B cell (primary cell): ENCODE measurements around the gene C14orf119. TPM values are rescaled to one million over a fixed set of nuclear protein-coding genes. Genes with fewer than 3 reads are reported as not detected.

Experiments used
- ATAC-seq: fragments of 200-7000 bp; cut with Tn5 transposase; one replicate; pipeline ENCODE4 v1.10.0; 2021; ENCODE audit warnings: low read depth, mild to moderate bottlenecking, moderate number of reproducible peaks, moderate library complexity
- CTCF ChIA-PET: fragments of 350-600 bp; sonication (Branson Sonifier 250); formaldehyde crosslinking; loops from one replicate; lab custom pipeline; 2021; ENCODE audit warnings: antibody characterized with exemption, inconsistent platforms; lab: Charles Lee
- POLR2A ChIA-PET: fragments of 350-600 bp; sonication (Branson Sonifier 250); formaldehyde crosslinking; loops from one replicate; lab custom pipeline; 2021; ENCODE audit warnings: antibody characterized with exemption; lab: Charles Lee
- DNase-seq: peaks from one replicate; pipeline ENCODE4 v3.0.0; 2013
- H2AFZ ChIP-seq: 2 replicates; pipeline ENCODE4 v1.6.1; 2012; ENCODE audit warnings: mild to moderate bottlenecking, low read depth, low read length; ENCODE audit not compliant: insufficient read depth, poor library complexity, severe bottlenecking
- H3K27ac ChIP-seq, 2 donors: 1 replicate in 1 of 2; 2 replicates in 1 of 2; pipeline ENCODE4 v1.5.1; 2012 to 2013; ENCODE audit warnings: low read length in 2 of 2, mild to moderate bottlenecking in 2 of 2, moderate library complexity in 1 of 2
- H3K27me3 ChIP-seq, 4 experiments: fragments of 200-600 bp in 1 of 4; sonication (generic) in 1 of 4; replicated peaks in 1 of 4; 1 replicate in 2 of 4; 2 replicates in 2 of 4; pipeline versions ENCODE4 v1.6.1 to v1.7.0; 2013 to 2016; ENCODE audit warnings: low read length in 3 of 4, mild to moderate bottlenecking in 2 of 4, mixed read lengths in 1 of 4, moderate library complexity in 1 of 4; ENCODE audit not compliant: insufficient read depth in 4 of 4, control insufficient read depth in 3 of 4; ENCODE audit errors: control extremely low read depth in 1 of 4
- H3K36me3 ChIP-seq, 2 experiments: replicated peaks in 1 of 2; 1 replicate in 1 of 2; 2 replicates in 1 of 2; pipeline versions ENCODE4 v1.6.1 to v1.7.1; 2013; ENCODE audit warnings: low read length in 1 of 2; ENCODE audit not compliant: insufficient read depth in 2 of 2, control insufficient read depth in 1 of 2; ENCODE audit errors: control extremely low read depth in 1 of 2, extremely low read depth in 1 of 2
- H3K4me1 ChIP-seq, 2 donors: fragments of 200-600 bp in 1 of 2; sonication (generic) in 1 of 2; 1 replicate in 1 of 2; 2 replicates in 1 of 2; pipeline versions ENCODE4 v1.5.1 to v1.6.1; 2013 to 2017; ENCODE audit warnings: low read length in 2 of 2; ENCODE audit not compliant: control insufficient read depth in 2 of 2, insufficient read depth in 2 of 2
- H3K4me2 ChIP-seq: replicated peaks from 2 replicates; pipeline ENCODE3; 2012; ENCODE audit warnings: mild to moderate bottlenecking, low read depth, low read length; ENCODE audit not compliant: poor library complexity, severe bottlenecking
- H3K4me3 ChIP-seq, 5 experiments: fragments of 200-600 bp in 1 of 5; sonication (generic) in 1 of 5; 1 replicate in 3 of 5; 2 replicates in 2 of 5; pipeline versions ENCODE4 v1.5.1 to v1.7.0; 2011 to 2016; ENCODE audit warnings: low read length in 4 of 5, mild to moderate bottlenecking in 4 of 5, low read depth in 2 of 5, control low read depth in 1 of 5, moderate library complexity in 1 of 5; ENCODE audit not compliant: insufficient read depth in 1 of 5; ENCODE audit errors: control extremely low read depth in 1 of 5, extremely low read depth in 1 of 5
- H3K79me2 ChIP-seq: fragments of 200-600 bp; sonication (generic); one replicate; pipeline ENCODE4 v1.6.0; 2016; ENCODE audit warnings: low read length; ENCODE audit not compliant: control insufficient read depth, insufficient read depth
- H3K9ac ChIP-seq: fragments of 200-600 bp; sonication (generic); 2 replicates; pipeline ENCODE4 v1.6.1; 2017; ENCODE audit warnings: mild to moderate bottlenecking, low read length, moderate library complexity
- H3K9me3 ChIP-seq, 3 donors: one replicate each; pipeline versions ENCODE4 v1.6.1 to v1.7.1; 2013; ENCODE audit warnings: low read length in 2 of 3; ENCODE audit not compliant: control insufficient read depth in 2 of 3, insufficient read depth in 1 of 3; ENCODE audit errors: control extremely low read depth in 1 of 3
- H4K20me1 ChIP-seq: 2 replicates; pipeline ENCODE4 v1.6.0; 2012; ENCODE audit warnings: mild to moderate bottlenecking, low read length; ENCODE audit not compliant: insufficient read depth, control insufficient read depth, poor library complexity, severe bottlenecking
- H3K27ac Mint-ChIP-seq: one replicate; pipeline ENCODE4 v1.8.0; 2021; ENCODE audit warnings: mixed read lengths
- H3K27me3 Mint-ChIP-seq: one replicate; pipeline ENCODE4 v1.8.0; 2021; ENCODE audit warnings: mixed read lengths
- H3K4me1 Mint-ChIP-seq: one replicate; pipeline ENCODE4 v1.8.0; 2021; ENCODE audit warnings: mixed read lengths
- H3K4me3 Mint-ChIP-seq: one replicate; pipeline ENCODE4 v1.8.0; 2021; ENCODE audit warnings: mixed read lengths
- H3K9me3 Mint-ChIP-seq: one replicate; pipeline ENCODE4 v1.8.0; 2022; ENCODE audit warnings: mixed read lengths; ENCODE audit not compliant: insufficient read depth
- CTCF ChIP-seq: fragments of 200-600 bp; IDR thresholded peaks from one replicate; pipeline ENCODE4 v1.8.0; 2022; ENCODE audit warnings: antibody characterized with exemption, mild to moderate bottlenecking
- EZH2 ChIP-seq: IDR thresholded peaks from 2 replicates; pipeline ENCODE4 v1.6.1; 2012; ENCODE audit warnings: borderline replicate concordance, low read depth, mild to moderate bottlenecking, moderate library complexity, low read length; ENCODE audit not compliant: insufficient read depth, poor library complexity, severe bottlenecking
- WGBS: methylation state at CpG from one replicate; pipeline ENCODE4 v1.1.5; 2013; ENCODE audit warnings: missing lambda C conversion rate; ENCODE audit not compliant: insufficient coverage; 5-methylcytosine and 5-hydroxymethylcytosine counted together
- intact Hi-C: fragments of 100-400 bp; cut with micrococcal nuclease; formaldehyde crosslinking; loops from one replicate; pipeline ENCODE4 v1.10.0; 2022
- polyA plus RNA-seq: library from polyadenylated mRNA; depleted of rRNA; stranded (reverse); fragments of >200 nt; gene quantifications from 2 replicates; pipeline ENCODE4 v1.2.3, GENCODE V29; 2012
- total RNA-seq, 2 donors: library from RNA; stranded (reverse); fragments of 120-200 nt in 1 of 2; gene quantifications; 1 replicate in 1 of 2; 2 replicates in 1 of 2; pipeline versions ENCODE4 v1.2.3 to v1.2.4, GENCODE V29; 2013 to 2022

Gene C14orf119
- total and polyA plus RNA-seq, 2 donors (not counting 1 experiment from before 2014, with no cell fraction given), result 12.2 to 30.6 TPM

DNA sequence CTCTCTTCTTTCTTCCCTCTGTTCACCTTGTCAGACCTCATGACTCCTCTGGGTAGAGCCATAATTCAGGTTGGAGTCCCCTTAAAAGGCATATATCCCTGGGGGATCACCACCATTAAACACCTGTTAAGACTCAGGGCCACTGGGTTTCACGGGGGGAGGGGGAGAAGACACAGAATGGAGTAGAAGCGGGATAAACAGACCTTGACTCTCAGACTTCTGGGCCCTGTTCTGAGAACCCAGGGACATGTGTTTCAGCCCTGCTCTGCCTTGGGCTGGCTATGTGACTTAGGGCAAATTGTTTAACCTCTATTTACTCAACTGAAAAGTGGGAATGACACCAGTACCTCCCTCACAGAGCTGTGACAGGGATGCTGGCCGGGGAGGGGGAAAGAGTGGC is 42.6 kb upstream of the C14orf119 start:
- Histone ChIP-seq H3K79me2 (no peaks in the 10 kb centered on the region), H2AFZ (no peak overlapping the region), H3K9me3 (no peaks in the 10 kb centered on the region), H3K9ac (no peak overlapping the region), H3K36me3 (no peaks in the 10 kb centered on the region), H3K27ac (no peak overlapping the region), H3K27me3 (peaks cover 0 to 6% (median 0%) of the 10 kb centered on the region in 4 experiments), H4K20me1 (no peaks in the 10 kb centered on the region), H3K4me1 (peaks cover 10 to 13% of the 10 kb centered on the region in 2 donors), H3K4me2 (no peak overlapping the region), H3K4me3 (no peak overlapping the region)
- POLR2A ChIA-PET, result no interaction called here
- CTCF ChIA-PET, result interaction anchor here (1.3 to 19.1 kb wide), 2 partner anchors 67 to 133 kb away, joined by 3 to 1134 read pairs; partner anchors contain the start of gene AJUBA
- no peak overlapping the region for H3K27ac Mint-ChIP-seq
- intact Hi-C loops, result loop anchor here (10.0 kb wide), 2 partner anchors 668 to 748 kb away; no protein-coding TSS in a partner anchor
- DNase-seq (no peak), ATAC-seq (no peak)
- no peaks in the 10 kb centered on the region for H3K9me3 Mint-ChIP-seq
- H3K4me3 Mint-ChIP-seq, result no peak overlapping the region
- 100% methylated on average over 2 of the region's 3 CpGs for whole genome bisulfite sequencing
- H3K4me1 Mint-ChIP-seq, result peaks cover 14% of the 10 kb centered on the region
- no peaks in the 10 kb centered on the region for H3K27me3 Mint-ChIP-seq
- TF ChIP-seq EZH2, result no peak
- no peak for TF ChIP-seq CTCF

GRCh38 chr14:23053426-23053825 is 41.9 kb upstream of the C14orf119 start:
- H3K27me3 Mint-ChIP-seq, result no peaks in the 10 kb centered on the region
- no peak for TF ChIP-seq CTCF
- no peak for TF ChIP-seq EZH2
- DNase-seq (no peak), ATAC-seq (no peak)
- Histone ChIP-seq H3K27ac (no peak overlapping the region), H3K4me3 (no peak overlapping the region), H4K20me1 (peaks cover 5% of the 10 kb centered on the region), H3K4me1 (peaks cover 10 to 21% of the 10 kb centered on the region in 2 donors), H2AFZ (no peak overlapping the region), H3K79me2 (no peaks in the 10 kb centered on the region), H3K36me3 (peaks cover 0 to 4% of the 10 kb centered on the region in 2 experiments), H3K4me2 (no peak overlapping the region), H3K9me3 (no peaks in the 10 kb centered on the region), H3K27me3 (peaks cover 0 to 6% (median 0%) of the 10 kb centered on the region in 4 experiments), H3K9ac (no peak overlapping the region)
- no peaks in the 10 kb centered on the region for H3K9me3 Mint-ChIP-seq
- H3K27ac Mint-ChIP-seq, result no peak overlapping the region
- no peak overlapping the region for H3K4me3 Mint-ChIP-seq
- intact Hi-C loops, result loop anchor here (10.0 kb wide), 2 partner anchors 669 to 749 kb away; no protein-coding TSS in a partner anchor
- CTCF ChIA-PET, result interaction anchor here (0.8 to 19.1 kb wide), 6 partner anchors 21 to 463 kb away, joined by 3 to 1134 read pairs (median 4); partner anchors contain the start of gene AJUBA
- peaks cover 18% of the 10 kb centered on the region for H3K4me1 Mint-ChIP-seq
- POLR2A ChIA-PET, result no interaction called here
- WGBS, result 93% methylated on average over 10 of the region's 10 CpGs
